Measurements from ENCODE around the gene ATP1B1.
"Not testable (repeated sequence)": the region's sequence is repeated elsewhere in the genome, so short reads cannot be mapped to it uniquely, and the experiment has no call there.

- TF ChIP-seq CTCF (optimal IDR thresholded peaks at IDR 0.05 in 1 of 3, IDR thresholded peaks at IDR 0.05 in 1 of 3, conservative IDR thresholded peaks at IDR 0.05 in 1 of 3; ENCODE audit: extremely low read depth in 1 of 3, insufficient read depth in 2 of 3, low read length in 3 of 3); EZH2 (IDR thresholded peaks at IDR 0.05; ENCODE audit: low read length): not testable (repeated sequence)
These were observed 72.9 kb downstream of the ATP1B1 start for GRCh38 chr1:169179431-169179830.
